CD4-positive, alpha-beta memory T cell (primary cell): ENCODE results near the gene GASK1A. TPM values are rescaled to one million over a fixed set of nuclear protein-coding genes. Genes with fewer than 3 reads are reported as not detected.

ENCODE experiments used
- CTCF ChIA-PET: fragments of 350-600 bp; sonication (Branson Sonifier 250); formaldehyde crosslinking; loops from one replicate; lab custom pipeline; 2021; ENCODE audit warnings: inconsistent platforms; ENCODE audit not compliant: partially characterized antibody; lab: Charles Lee
- POLR2A ChIA-PET: fragments of 350-600 bp; sonication (Branson Sonifier 250); formaldehyde crosslinking; loops from one replicate; lab custom pipeline; 2021; ENCODE audit not compliant: partially characterized antibody; lab: Charles Lee
- DNase-seq, 5 donors: peaks; one replicate each; pipeline versions ENCODE4 v3.0.0 to v3.0.0-alpha.2; 2020 to 2022; ENCODE audit warnings: mixed read lengths in 1 of 5
- H3K27ac ChIP-seq: one replicate; pipeline ENCODE4 v1.7.0; 2013; ENCODE audit warnings: low read depth, low read length
- H3K27me3 ChIP-seq: 2 replicates; pipeline ENCODE4 v1.7.0; 2013; ENCODE audit warnings: mild to moderate bottlenecking, low read length, moderate library complexity; ENCODE audit not compliant: insufficient read depth
- H3K36me3 ChIP-seq: 2 replicates; pipeline ENCODE4 v1.7.0; 2013; ENCODE audit warnings: mild to moderate bottlenecking, low read length, moderate library complexity; ENCODE audit not compliant: insufficient read depth
- H3K4me1 ChIP-seq: 2 replicates; pipeline ENCODE4 v1.7.0; 2013; ENCODE audit warnings: mild to moderate bottlenecking, low read length, moderate library complexity; ENCODE audit not compliant: insufficient read depth
- H3K4me3 ChIP-seq, 2 donors: one replicate each; pipeline ENCODE4 v1.7.0; 2013; ENCODE audit warnings: low read length in 2 of 2, mild to moderate bottlenecking in 1 of 2
- H3K9me3 ChIP-seq, 2 donors: one replicate each; pipeline ENCODE4 v1.7.0; 2013; ENCODE audit warnings: low read length in 2 of 2, control low read depth in 1 of 2; ENCODE audit not compliant: control insufficient read depth in 1 of 2
- H3K27ac Mint-ChIP-seq, 7 donors: one replicate each; pipeline ENCODE4 v1.8.0; 2020 to 2021; ENCODE audit warnings: mixed read lengths in 7 of 7, mild to moderate bottlenecking in 6 of 7, inconsistent platforms in 3 of 7, moderate library complexity in 3 of 7
- H3K27me3 Mint-ChIP-seq, 2 donors: one replicate each; pipeline ENCODE4 v1.8.0; 2020 to 2021; ENCODE audit warnings: mixed read lengths in 2 of 2
- H3K36me3 Mint-ChIP-seq, 2 donors: one replicate each; pipeline ENCODE4 v1.8.0; 2020 to 2021; ENCODE audit warnings: mixed read lengths in 2 of 2, inconsistent platforms in 1 of 2, mild to moderate bottlenecking in 1 of 2
- H3K4me1 Mint-ChIP-seq, 4 donors: one replicate each; pipeline ENCODE4 v1.8.0; 2020 to 2021; ENCODE audit warnings: mixed read lengths in 4 of 4, mild to moderate bottlenecking in 1 of 4
- H3K4me3 Mint-ChIP-seq, 8 donors: one replicate each; pipeline ENCODE4 v1.8.0; 2020 to 2021; ENCODE audit warnings: mixed read lengths in 8 of 8, mild to moderate bottlenecking in 7 of 8, moderate library complexity in 6 of 8, inconsistent platforms in 3 of 8
- H3K9me3 Mint-ChIP-seq, 8 donors: one replicate each; pipeline ENCODE4 v1.8.0; 2020 to 2021; ENCODE audit warnings: mixed read lengths in 8 of 8, mild to moderate bottlenecking in 5 of 8, inconsistent platforms in 3 of 8, moderate library complexity in 1 of 8
- intact Hi-C: fragments of 100-400 bp; cut with micrococcal nuclease; formaldehyde crosslinking; loops from one replicate; pipeline ENCODE4 v1.15.1; 2023
- polyA plus RNA-seq, 2 donors: library from polyadenylated mRNA; unstranded; fragments of 300-500 nt; fragmentation: Illumina TruSeq; gene quantifications; one replicate each; pipeline ENCODE4 v1.2.3, GENCODE V29; 2021
- total RNA-seq, 2 experiments: library from RNA; stranded (reverse); gene quantifications; one replicate each; pipeline ENCODE4 v1.2.3, GENCODE V29; 2021

GASK1A gene
- total and polyA plus RNA-seq, 4 experiments from 2014 or later: not detected

DNA sequence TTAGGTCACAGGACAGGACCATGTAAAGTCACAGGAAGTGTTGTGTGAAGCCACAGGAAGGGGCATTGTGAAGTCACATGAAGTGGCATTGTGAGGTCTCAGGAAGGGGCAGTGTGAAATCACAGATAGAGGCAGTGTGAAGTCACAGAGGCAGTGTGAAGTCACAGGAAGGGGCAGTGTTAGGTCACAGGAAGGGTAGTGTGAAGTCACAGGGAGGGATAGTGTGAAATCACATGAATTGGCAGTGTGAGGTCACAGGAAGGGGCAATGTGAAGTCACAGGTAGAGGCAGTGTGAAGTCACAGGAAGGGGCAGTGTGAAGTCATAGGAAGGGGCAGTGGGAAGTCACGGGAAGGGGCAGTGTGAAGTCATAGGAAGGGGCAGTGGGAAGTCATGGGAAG is 37.9 kb downstream of the GASK1A start:
- DNase-seq: no peak
- intact Hi-C loops: no loop called here

DNA sequence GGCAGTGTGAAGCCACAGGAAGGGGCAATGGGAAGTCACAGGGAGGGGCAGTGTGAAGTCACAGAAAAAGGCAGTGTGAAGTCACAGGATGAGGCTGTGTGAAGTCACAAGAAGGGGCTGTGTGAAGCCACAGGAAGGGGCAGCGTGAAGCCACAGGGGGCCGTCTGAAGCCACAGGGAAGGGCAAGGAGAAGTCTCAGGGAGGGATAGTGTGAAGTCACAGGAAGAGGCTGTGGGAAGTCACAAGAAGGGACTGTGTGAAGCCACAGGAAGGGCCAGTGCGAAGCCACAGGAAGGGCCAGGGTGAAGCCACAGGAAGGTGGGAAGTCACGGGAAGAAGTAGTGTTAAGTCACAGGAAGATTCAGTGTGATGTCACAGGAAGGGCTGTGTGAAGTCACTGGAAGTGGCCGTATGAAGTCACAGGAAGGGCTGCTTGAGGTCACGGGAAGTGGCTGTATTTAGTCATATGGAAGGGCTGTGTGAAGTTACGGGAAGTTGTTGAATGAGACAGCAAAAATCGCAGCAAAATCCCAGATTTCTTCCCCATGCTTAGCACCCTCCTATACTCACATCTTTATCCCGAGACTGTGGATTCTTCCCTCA is 38.6 kb downstream of the GASK1A start:
- H3K36me3 ChIP-seq: no peaks in the 10 kb centered on the region
- no peak overlapping the region for H3K4me3 ChIP-seq
- Mint-ChIP-seq H3K27me3 (no peaks in the 10 kb centered on the region), H3K4me3 (no peak overlapping the region), H3K27ac (peak overlapping the region in 3 of 7 donors; percentile 14 to 37 (median 25)), H3K36me3 (no peaks in the 10 kb centered on the region), H3K9me3 (peaks cover 0 to 8% (median 2%) of the 10 kb centered on the region in 8 donors), H3K4me1 (peaks cover 28 to 41% (median 35%) of the 10 kb centered on the region in 4 donors)
- ChIA-PET CTCF (no interaction called here), POLR2A (no interaction called here)
- no peaks in the 10 kb centered on the region for H3K27me3 ChIP-seq
- H3K27ac ChIP-seq: no peak overlapping the region
- H3K4me1 ChIP-seq: peaks cover 66% of the 10 kb centered on the region
- intact Hi-C loops: no loop called here
- H3K9me3 ChIP-seq: peaks cover 32 to 38% of the 10 kb centered on the region in 2 donors
- DNase-seq: no peak

More for the DNA sequence above, 37.9 kb downstream of the GASK1A start:
- H3K9me3 ChIP-seq: peaks cover 37 to 38% of the 10 kb centered on the region in 2 donors
- Mint-ChIP-seq H3K4me1 (peaks cover 25 to 34% (median 30%) of the 10 kb centered on the region in 4 donors), H3K4me3 (no peak overlapping the region), H3K27ac (no peak overlapping the region), H3K27me3 (no peaks in the 10 kb centered on the region), H3K9me3 (peaks cover 0 to 8% (median 2%) of the 10 kb centered on the region in 8 donors), H3K36me3 (no peaks in the 10 kb centered on the region)
- H3K4me3 ChIP-seq: peak overlapping the region in 1 of 2 donors; percentile 7
- H3K4me1 ChIP-seq: peaks cover 60% of the 10 kb centered on the region
- ChIA-PET POLR2A (no interaction called here), CTCF (no interaction called here)
- H3K36me3 ChIP-seq: no peaks in the 10 kb centered on the region
- no peaks in the 10 kb centered on the region for H3K27me3 ChIP-seq
- peak overlapping the region; percentile 48 for H3K27ac ChIP-seq

DNA sequence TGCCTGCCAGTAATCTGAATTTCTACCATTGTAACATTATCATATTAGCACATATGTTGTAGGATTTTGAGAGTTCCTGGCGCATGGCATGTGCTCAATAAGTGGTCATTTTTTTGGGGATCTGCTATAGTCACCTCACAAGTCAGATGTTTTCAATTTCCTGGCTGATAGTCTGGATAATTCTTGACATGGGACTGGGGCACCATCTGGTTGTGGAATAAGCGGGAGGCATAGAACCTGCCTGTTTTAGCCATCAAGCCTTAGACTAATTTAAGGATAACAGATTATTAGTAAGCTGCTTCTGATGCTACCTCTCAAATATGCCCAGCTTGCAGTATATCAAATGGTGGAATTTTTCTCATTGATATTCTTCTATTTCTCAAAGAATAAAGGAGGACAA is 39.1 kb downstream of the GASK1A start:
- DNase-seq: no peak
- peak overlapping the region in 4 of 7 donors; percentile 14 to 75 (median 24) for H3K27ac Mint-ChIP-seq
- Histone ChIP-seq H3K4me3 (no peak overlapping the region), H3K36me3 (no peaks in the 10 kb centered on the region), H3K27ac (no peak overlapping the region), H3K27me3 (no peaks in the 10 kb centered on the region), H3K9me3 (peaks cover 32 to 33% of the 10 kb centered on the region in 2 donors), H3K4me1 (peaks cover 66% of the 10 kb centered on the region)
- CTCF ChIA-PET: no interaction called here
- no peaks in the 10 kb centered on the region for H3K27me3 Mint-ChIP-seq
- POLR2A ChIA-PET: no interaction called here
- H3K4me1 Mint-ChIP-seq: peaks cover 34 to 47% (median 41%) of the 10 kb centered on the region in 4 donors
- H3K9me3 Mint-ChIP-seq: peaks cover 0 to 8% (median 2%) of the 10 kb centered on the region in 8 donors
- no peaks in the 10 kb centered on the region for H3K36me3 Mint-ChIP-seq
- intact Hi-C loops: no loop called here
- no peak overlapping the region for H3K4me3 Mint-ChIP-seq

DNA sequence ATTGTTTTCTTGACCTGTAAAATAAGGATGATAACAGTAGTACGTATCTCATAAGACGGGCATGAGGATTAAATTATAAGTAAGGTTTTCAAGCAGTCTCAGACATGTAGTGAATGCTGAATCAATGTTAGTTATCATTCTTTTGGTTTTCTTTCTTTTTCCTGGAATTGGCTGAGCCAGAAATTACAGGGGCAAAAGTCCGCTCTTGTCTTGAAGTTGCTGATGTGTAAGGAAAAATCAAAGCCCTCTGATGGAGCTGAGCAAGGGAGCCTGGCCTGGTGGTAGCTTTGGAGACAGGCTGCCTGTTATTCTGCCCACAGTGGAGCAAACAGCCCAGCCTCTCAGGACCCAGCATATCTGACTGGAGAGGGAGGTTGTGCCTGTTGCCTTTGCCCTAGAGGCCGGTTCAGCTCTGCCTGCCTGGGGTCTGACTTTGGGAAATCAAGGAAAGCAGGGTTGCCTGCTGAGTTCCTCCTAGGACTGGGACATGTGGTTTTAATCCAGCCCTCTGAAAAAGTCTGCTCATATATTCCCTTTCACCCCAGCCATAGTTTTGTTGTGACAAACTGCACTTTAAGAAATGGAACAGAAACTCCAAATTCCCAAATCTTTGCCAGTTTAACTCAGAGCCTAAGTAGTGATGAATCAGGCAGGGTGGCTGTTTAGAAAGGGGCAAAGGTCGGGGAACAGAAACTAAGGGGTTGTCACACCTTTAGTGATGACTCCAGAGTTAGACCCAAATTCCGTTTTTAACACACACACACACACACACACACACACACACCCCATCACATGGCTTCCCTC is 40.1 kb downstream of the GASK1A start:
- ChIA-PET POLR2A (no interaction called here), CTCF (no interaction called here)
- peaks cover 43 to 56% (median 50%) of the 10 kb centered on the region in 4 donors for H3K4me1 Mint-ChIP-seq
- Histone ChIP-seq H3K36me3 (no peaks in the 10 kb centered on the region), H3K27me3 (no peaks in the 10 kb centered on the region), H3K27ac (no peak overlapping the region), H3K4me1 (peaks cover 72% of the 10 kb centered on the region), H3K4me3 (no peak overlapping the region), H3K9me3 (peaks cover 22 to 24% of the 10 kb centered on the region in 2 donors)
- H3K27me3 Mint-ChIP-seq: no peaks in the 10 kb centered on the region
- H3K4me3 Mint-ChIP-seq: peak overlapping the region in 2 of 8 donors; percentile 18 to 52
- intact Hi-C loops: no loop called here
- no peaks in the 10 kb centered on the region for H3K36me3 Mint-ChIP-seq
- peak overlapping the region in 6 of 7 donors; percentile 15 to 84 (median 56) for H3K27ac Mint-ChIP-seq
- peaks cover 0 to 8% (median 2%) of the 10 kb centered on the region in 8 donors for H3K9me3 Mint-ChIP-seq
- DNase-seq: no peak

DNA sequence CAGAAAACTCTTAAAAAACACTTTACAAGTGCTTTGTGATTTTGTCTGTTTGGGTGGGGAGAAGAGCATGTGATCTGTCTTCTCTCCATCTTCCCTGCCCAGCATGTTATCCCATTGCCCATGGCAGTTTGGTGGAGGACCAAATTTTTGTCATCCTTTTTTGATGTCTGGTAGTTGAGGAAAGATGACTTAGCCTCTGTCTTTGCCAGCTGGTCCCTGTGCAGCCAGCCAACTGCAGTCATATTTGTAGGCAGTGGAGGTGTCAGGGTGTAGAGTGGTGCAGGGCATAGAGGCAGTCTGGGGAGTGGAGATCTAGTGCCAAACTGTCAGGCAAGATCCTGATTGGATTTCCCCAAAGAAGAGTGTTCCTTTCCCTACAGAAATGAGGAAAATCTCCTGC is 40.7 kb downstream of the GASK1A start:
- Mint-ChIP-seq H3K27ac (peak overlapping the region in 4 of 7 donors; percentile 15 to 84 (median 66)), H3K36me3 (no peaks in the 10 kb centered on the region), H3K27me3 (no peaks in the 10 kb centered on the region), H3K4me3 (no peak overlapping the region), H3K4me1 (peaks cover 49 to 63% (median 56%) of the 10 kb centered on the region in 4 donors), H3K9me3 (peaks cover 0 to 8% (median 3%) of the 10 kb centered on the region in 8 donors)
- peaks cover 16 to 21% of the 10 kb centered on the region in 2 donors for H3K9me3 ChIP-seq
- peaks cover 76% of the 10 kb centered on the region for H3K4me1 ChIP-seq
- no peaks in the 10 kb centered on the region for H3K36me3 ChIP-seq
- ChIA-PET POLR2A (no interaction called here), CTCF (interaction anchor here (2.6 kb wide), 1 partner anchor 58 kb away, joined by 12 read pairs; no protein-coding TSS in a partner anchor)
- no peak overlapping the region for H3K27ac ChIP-seq
- no peaks in the 10 kb centered on the region for H3K27me3 ChIP-seq
- intact Hi-C loops: loop anchor here (5.0 kb wide), 1 partner anchor 87 kb away; the partner anchor contains the start of gene POMGNT2
- H3K4me3 ChIP-seq: no peak overlapping the region
- no peak for DNase-seq

DNA sequence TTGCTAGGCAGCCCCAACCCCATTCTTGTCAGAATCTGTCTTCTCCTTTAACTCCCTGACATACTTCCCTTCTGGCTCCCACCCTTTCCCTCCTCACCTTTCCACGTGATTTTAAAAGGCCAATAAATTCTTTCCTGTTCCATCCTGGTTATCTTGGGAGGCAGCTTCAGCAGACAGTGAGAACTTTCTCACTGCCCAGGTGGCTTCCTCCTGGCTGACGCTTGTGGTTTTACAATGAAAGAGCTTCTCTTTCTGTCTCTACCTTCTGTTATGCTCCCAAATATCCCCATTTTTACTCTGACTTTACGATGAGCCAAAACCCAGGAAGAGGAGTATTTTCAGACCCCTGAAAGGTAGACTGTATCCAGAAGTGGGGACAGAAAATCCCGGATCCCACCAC is 42.1 kb downstream of the GASK1A start:
- Mint-ChIP-seq H3K27me3 (no peaks in the 10 kb centered on the region), H3K27ac (peak overlapping the region; percentile 62 to 85 (median 77)), H3K4me3 (peak overlapping the region in 7 of 8 donors; percentile 41 to 81 (median 57)), H3K36me3 (no peaks in the 10 kb centered on the region), H3K9me3 (peaks cover 0 to 8% (median 3%) of the 10 kb centered on the region in 8 donors), H3K4me1 (peaks cover 59 to 76% (median 68%) of the 10 kb centered on the region in 4 donors)
- CTCF ChIA-PET: interaction anchor here (0.6 to 2.6 kb wide), 3 partner anchors 59 to 202 kb away, joined by 3 to 12 read pairs (median 4); no protein-coding TSS in a partner anchor
- intact Hi-C loops: loop anchor here (5.0 kb wide), 1 partner anchor 86 kb away; the partner anchor contains the start of gene POMGNT2
- peaks cover 76% of the 10 kb centered on the region for H3K4me1 ChIP-seq
- no peaks in the 10 kb centered on the region for H3K27me3 ChIP-seq
- no peaks in the 10 kb centered on the region for H3K36me3 ChIP-seq
- POLR2A ChIA-PET: no interaction called here
- no peak overlapping the region for H3K27ac ChIP-seq
- no peak overlapping the region for H3K4me3 ChIP-seq
- peaks cover 8 to 10% of the 10 kb centered on the region in 2 donors for H3K9me3 ChIP-seq
- no peak for DNase-seq
